ENCODE measurements around the gene RAD51B.

- no peak for TF ChIP-seq CTCF (conservative IDR thresholded peaks at IDR 0.05)
- TF ChIP-seq ZFX (IDR thresholded peaks at IDR 0.05): no peak
Measured at GRCh38 chr14:68159701-68160633, 340.4 kb downstream of the RAD51B start.

All from C4-2B (cell line).